ENCODE results near the gene GDPD1. TPM values are rescaled to one million over a fixed set of nuclear protein-coding genes. Genes with fewer than 3 reads are reported as not detected.

Gene GDPD1
- total RNA-seq = 0.37 and 0.59 TPM in 2 replicates

GRCh38 chr17:59220328-59221158, at the start of gene GDPD1:
GDPD1 (plus strand) TSS chr17:59220511; CDS start chr17:59220610, 99 bp downstream.

Small RNA genes lying within 50 kb of the gene (small RNA-seq; reads per million reads assigned to genes)
- gene RF00019 (not detected), gene SNRPGP17 (not detected)

Other genes with a start within 250 kb of the GDPD1 start
- gene TRIM37, start 113.6 kb upstream of the GDPD1 start, total RNA-seq = 23.5 and 26.8 TPM in 2 replicates
- gene SKA2, start 65.3 kb upstream of the GDPD1 start, total RNA-seq = 23.9 and 35.8 TPM in 2 replicates
- 23.9 and 49.2 TPM in 2 replicates for gene PRR11, start 64.8 kb upstream of the GDPD1 start, total RNA-seq
- gene SMG8, start 10.5 kb upstream of the GDPD1 start, total RNA-seq = 14.7 and 19.5 TPM in 2 replicates
- gene YPEL2, start 111.1 kb downstream of the GDPD1 start, total RNA-seq = 8.2 and 11.0 TPM in 2 replicates